GM20431 (cell line): Measurements from ENCODE around the gene NEU3.
"Not testable (repeated sequence)": the region's sequence is repeated elsewhere in the genome, so short reads cannot be mapped to it uniquely, and the experiment has no call there.

ENCODE experiments used
- in situ Hi-C: fragments of 300-500 bp; cut with MseI, MboI; formaldehyde crosslinking; loops from one replicate; pipeline ENCODE4 v1.15.0; 2020; ENCODE audit warnings: low sequenced_read_pairs; ENCODE audit not compliant: unreplicated experiment

The NEU3 gene

DNA sequence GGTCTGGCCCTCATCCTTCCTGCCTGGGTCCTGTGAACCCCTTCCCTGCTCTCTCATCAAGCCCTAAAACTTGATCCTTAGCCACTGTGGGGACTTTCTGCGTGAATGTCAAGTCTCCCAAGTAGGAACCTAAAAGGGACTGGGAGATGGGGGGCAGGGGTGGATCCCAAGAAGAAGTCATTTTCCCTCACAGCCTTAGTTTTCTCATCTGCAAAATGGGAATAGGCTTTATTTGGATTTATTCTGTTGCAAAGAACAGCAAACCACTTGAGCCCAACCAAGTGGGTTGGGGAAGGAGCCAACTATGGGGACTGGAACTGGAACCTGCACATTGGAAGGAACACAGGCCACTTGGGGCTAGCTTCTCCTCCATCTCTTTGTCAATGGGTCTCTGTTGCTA, 36.8 kb downstream of the NEU3 start:
- in situ Hi-C loops: loop anchor here (10.0 kb wide), 1 partner anchor 179 kb away; no protein-coding TSS in a partner anchor

GRCh38 chr11:75028321-75028720, 39.6 kb downstream of the NEU3 start:
- in situ Hi-C loops: loop anchor here (10.0 kb wide), 1 partner anchor 176 kb away; no protein-coding TSS in a partner anchor

DNA sequence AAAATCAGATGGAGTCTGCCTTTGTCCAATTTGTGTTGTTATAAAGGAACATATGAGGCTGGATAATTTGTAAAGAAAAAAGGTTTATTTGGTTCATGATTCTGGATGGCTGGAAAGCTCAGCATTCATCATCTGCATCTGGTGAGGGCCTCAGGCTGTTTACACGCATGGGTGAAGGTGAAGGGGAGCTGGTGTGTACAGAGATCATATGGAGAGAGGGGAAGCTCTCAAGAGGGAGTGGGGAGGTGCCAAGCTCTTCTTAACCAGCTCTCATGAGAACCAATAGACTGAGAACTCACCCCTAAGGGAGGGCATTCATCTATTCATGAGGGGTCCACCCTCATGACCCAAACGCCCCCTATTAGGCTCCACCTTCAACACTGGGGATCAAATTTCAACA, 40.0 kb downstream of the NEU3 start:
- in situ Hi-C loops: loop anchor here (10.0 kb wide), 1 partner anchor 176 kb away; no protein-coding TSS in a partner anchor

- in situ Hi-C loops: loop anchor here (10.0 kb wide), 1 partner anchor 175 kb away; no protein-coding TSS in a partner anchor
Measured at GRCh38 chr11:75029836-75030631, 41.3 kb downstream of the NEU3 start.

GRCh38 chr11:75031224-75031753, 42.6 kb downstream of the NEU3 start:
- in situ Hi-C loops: no loop called here

- in situ Hi-C loops: no loop called here
Measured at GRCh38 chr11:75031771-75032549, 43.2 kb downstream of the NEU3 start.

GRCh38 chr11:75032550-75032935, 43.8 kb downstream of the NEU3 start:
- in situ Hi-C loops: no loop called here

- in situ Hi-C loops: no loop called here
Measured at GRCh38 chr11:75033916-75034315, 45.2 kb downstream of the NEU3 start.

GRCh38 chr11:75035256-75035655, 46.5 kb downstream of the NEU3 start:
- in situ Hi-C loops: no loop called here

GRCh38 chr11:75035911-75036565, 47.3 kb downstream of the NEU3 start:
- in situ Hi-C loops: no loop called here

DNA sequence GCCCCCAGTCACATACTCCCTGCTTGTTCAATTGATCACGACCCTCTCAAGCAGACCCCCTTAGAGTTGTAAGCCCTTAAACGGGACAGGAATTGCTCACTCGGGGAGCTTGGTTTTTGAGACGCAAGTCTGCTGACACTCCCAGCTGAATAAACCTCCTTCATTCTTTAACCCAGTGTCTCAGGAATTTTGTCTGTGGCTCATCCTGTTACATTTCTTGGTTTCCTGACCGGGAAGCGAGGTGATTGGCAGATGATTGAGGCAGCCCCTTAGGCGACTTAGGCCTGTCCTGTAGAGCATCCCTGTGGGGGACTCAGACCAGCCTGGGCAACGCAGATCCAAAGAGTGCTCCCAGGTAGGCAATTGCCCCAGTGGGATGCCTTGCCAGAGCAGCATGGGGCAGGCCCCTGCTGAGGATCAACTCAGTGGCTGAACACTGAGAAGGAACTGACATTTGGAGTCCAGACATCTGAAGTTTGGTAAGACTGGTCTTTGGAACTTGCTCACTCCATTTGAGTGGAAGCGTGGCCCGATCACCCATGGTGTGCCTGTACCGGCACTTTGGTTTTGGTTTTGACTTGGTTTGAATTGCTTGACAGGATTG, 51.5 kb downstream of the NEU3 start:
- in situ Hi-C loops: no loop called here

DNA sequence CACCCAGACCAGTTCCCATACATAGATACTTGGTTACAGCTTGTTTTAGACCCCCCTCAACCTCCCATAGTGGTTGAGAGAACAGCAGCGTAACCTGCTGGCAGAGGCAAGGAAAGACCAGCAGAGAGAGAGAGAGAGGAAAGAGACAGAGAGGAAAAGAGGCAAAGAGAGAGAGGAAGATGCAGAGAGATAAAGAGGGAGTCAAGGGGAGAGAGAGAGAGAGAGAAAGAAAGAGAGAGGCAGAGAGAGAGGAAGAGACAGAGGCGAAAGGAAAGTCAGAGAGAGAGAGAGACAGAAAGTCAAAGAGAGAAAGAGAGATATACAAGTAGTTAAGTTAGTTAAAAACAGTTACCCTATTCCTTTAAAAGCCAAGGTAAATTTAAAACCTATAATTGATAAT, 52.5 kb downstream of the NEU3 start:
- in situ Hi-C loops: no loop called here

- in situ Hi-C loops: not testable (repeated sequence)
Measured at GRCh38 chr11:75041821-75042220, 53.1 kb downstream of the NEU3 start.

GRCh38 chr11:75044381-75045170, 55.8 kb downstream of the NEU3 start:
- in situ Hi-C loops: not testable (repeated sequence)

DNA sequence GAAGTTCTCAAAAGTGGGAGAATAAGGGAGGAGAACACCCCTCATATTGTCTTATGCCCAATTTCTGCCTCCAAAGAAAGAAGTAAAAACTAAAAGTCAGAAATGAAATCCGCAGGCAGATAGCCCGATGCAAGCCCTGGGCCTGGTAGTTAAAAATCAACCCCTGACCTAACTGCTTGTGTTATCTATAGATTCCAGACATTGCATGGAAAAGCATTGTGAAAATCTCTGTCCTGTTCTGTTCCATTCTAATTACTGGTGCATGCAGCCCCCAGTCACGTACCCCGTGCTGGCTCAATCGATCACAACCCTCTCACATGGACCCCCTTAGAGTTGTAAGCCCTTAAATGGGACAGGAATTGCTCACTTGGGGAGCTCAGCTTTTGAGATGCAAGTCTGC, 57.9 kb downstream of the NEU3 start:
- in situ Hi-C loops: not testable (repeated sequence)

GRCh38 chr11:75047191-75047590, 58.5 kb downstream of the NEU3 start:
- in situ Hi-C loops: no loop called here

GRCh38 chr11:75049501-75050266, 61.0 kb downstream of the NEU3 start:
- in situ Hi-C loops: not testable (repeated sequence)

DNA sequence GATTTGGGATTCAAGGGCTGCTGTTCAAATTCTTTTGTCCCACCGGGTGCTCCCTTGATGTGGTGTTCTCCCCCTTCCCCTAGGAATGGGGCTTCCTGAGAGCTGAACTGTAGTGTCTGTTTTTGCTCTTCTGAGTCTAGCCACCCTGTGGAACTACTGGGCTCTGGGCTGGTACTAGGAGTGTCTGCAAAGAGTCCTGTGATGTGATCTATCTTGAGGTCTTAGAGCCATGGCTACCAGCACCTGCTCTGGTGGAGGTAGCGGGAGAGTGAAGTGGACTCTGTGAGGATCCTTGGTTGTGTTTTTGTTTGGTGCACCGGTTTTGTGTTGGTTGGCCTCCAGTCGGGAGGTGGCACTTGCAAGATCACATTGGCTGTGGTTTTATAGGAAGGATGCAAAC, 61.8 kb downstream of the NEU3 start:
- in situ Hi-C loops: no loop called here

DNA sequence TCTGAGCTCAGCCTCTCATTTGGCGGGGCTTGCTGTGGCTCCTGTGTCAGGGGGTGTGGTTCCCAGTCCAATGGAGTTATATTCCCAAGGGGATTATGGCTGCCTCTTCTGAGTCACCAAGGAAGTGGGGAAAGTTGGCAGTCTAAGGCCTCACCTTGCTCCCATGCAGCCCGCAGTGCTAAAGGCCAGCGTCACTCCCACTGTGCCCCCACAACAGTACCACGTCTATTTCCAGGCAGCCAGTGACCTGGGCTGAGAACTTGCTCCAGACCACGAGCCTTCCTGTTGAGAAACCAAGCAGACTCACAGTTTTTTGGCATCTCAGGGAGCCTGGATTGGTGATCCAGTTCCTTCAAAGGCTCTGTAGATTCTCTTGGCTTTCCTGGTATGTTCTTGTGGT, 62.3 kb downstream of the NEU3 start:
- in situ Hi-C loops: no loop called here
